SH-SY5Y (cell line): ENCODE data around the gene CD58.

Experiments
- GATA2 ChIP-seq: IDR thresholded peaks from 2 replicates; pipeline ENCODE4 v1.6.1; 2011; ENCODE audit warnings: mild to moderate bottlenecking, low read depth, low read length
- GATA3 ChIP-seq: IDR thresholded peaks from 2 replicates; pipeline ENCODE4 v1.6.1; 2011; ENCODE audit warnings: low read depth, mild to moderate bottlenecking, low read length, moderate library complexity

GRCh38 chr1:116544588-116545358, 26.1 kb downstream of the CD58 start:
- TF ChIP-seq GATA2 (no peak), GATA3 (no peak)
